Measurements from ENCODE around the gene KCNJ16. TPM values are rescaled to one million over a fixed set of nuclear protein-coding genes. Genes with fewer than 3 reads are reported as not detected.

Gene KCNJ16
- total RNA-seq, 2 experiments from 2014 or later: not detected

DNA sequence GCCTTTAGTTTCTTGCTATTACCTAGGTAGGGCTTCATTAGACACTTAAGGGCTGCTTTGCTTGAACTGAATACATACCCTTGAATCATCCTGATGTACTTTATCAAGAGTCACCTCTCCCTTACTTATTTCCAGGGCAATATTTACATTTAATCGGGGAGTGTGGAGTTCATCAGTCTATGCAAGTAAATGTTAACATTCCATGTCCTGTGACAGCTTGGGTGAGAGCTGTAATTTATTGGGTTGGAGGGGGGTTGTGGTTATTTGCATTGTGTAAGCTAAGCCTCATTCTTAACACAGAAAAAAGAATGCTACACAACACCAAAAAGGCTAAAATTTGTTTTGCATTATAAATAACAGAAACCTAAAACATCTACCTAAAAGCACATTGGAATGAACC lies 16.7 kb downstream of the KCNJ16 start:
- H3K4me3 Mint-ChIP-seq: no peak overlapping the region
- H3K4me1 Mint-ChIP-seq: no peaks in the 10 kb centered on the region
- DNase-seq: no peak
- CTCF ChIA-PET: interaction anchor here (1.1 kb wide), 1 partner anchor 61 kb away, joined by 3 read pairs; no protein-coding TSS in a partner anchor
- no peaks in the 10 kb centered on the region for H3K9me3 Mint-ChIP-seq
- no peak overlapping the region for H3K27ac Mint-ChIP-seq
- H3K27me3 Mint-ChIP-seq: peaks cover 2% of the 10 kb centered on the region
- POLR2A ChIA-PET: no interaction called here
- H3K36me3 Mint-ChIP-seq (ENCODE audit: low read depth): no peaks in the 10 kb centered on the region

DNA sequence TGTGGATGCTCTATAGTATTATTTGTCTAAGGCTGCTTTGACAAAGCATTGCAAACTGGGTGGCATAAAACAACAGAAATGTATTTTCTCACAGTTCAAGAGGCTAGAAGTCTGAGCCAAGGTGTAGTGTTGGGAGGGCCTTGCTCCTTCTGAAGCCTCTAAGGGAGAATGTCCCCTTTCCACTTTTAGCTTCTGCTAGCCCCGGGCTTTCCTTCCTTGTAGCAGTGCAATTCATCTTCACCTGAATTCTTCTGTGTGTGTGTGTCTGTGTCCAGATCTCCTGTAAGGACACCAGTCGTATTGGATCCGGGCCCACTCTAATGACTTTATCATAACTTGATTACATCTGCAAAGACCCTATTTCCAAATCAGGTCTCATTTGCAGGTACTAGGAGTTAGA lies 18.1 kb downstream of the KCNJ16 start:
- Mint-ChIP-seq H3K27ac (no peak overlapping the region), H3K9me3 (no peaks in the 10 kb centered on the region), H3K4me1 (no peaks in the 10 kb centered on the region), H3K4me3 (no peak overlapping the region), H3K27me3 (peaks cover 6% of the 10 kb centered on the region), H3K36me3 (ENCODE audit: low read depth) (no peaks in the 10 kb centered on the region)
- no peak for DNase-seq
- POLR2A ChIA-PET: no interaction called here
- CTCF ChIA-PET: no interaction called here

DNA sequence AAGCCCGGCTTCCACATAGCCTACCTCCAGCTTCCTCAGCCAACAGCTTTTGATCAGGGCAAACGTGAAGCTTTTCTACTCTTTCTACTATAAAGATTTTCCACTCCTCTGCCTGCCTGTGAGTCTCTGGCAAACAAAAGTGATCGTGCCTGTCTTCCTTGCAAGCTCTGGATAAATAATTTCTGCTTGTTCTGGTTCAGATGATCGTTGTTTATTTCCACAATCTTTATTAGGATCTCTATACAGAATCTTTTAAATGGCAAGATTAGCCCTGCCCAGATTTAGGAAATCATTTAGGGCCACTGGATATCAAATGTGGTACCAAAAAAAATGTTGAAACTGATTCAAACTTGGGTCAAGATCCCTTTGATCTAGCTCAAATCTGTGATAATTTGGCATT lies 20.4 kb downstream of the KCNJ16 start:
- ChIA-PET CTCF (no interaction called here), POLR2A (no interaction called here)
- H3K4me1 Mint-ChIP-seq: peaks cover 3% of the 10 kb centered on the region

DNA sequence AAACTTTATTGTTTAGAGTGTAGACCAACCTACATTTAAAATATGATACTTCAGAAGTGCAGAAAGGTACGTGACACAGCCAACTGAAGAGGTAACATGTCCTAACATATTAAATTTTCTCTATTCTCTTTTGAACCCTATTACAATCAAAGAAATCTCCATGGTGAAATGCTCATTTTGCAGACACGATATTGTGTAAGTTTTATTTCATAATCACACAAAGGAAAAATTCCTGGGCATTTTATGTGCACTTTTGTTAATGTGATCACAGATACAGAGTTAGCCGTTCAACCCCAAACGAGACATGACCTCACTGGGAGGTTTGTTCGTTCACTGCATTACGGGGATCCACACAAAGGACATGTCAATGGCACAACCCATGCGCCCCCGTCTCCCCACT lies 21.8 kb downstream of the KCNJ16 start:
- no peaks in the 10 kb centered on the region for H3K36me3 Mint-ChIP-seq (ENCODE audit: low read depth)
- DNase-seq: no peak
- no peak overlapping the region for H3K27ac Mint-ChIP-seq
- CTCF ChIA-PET: no interaction called here
- H3K4me1 Mint-ChIP-seq: peaks cover 3% of the 10 kb centered on the region
- H3K27me3 Mint-ChIP-seq: peaks cover 13% of the 10 kb centered on the region
- no peaks in the 10 kb centered on the region for H3K9me3 Mint-ChIP-seq
- no peak overlapping the region for H3K4me3 Mint-ChIP-seq
- POLR2A ChIA-PET: no interaction called here

More for the DNA sequence above, 20.4 kb downstream of the KCNJ16 start:
- Mint-ChIP-seq H3K27ac (no peak overlapping the region), H3K27me3 (peaks cover 13% of the 10 kb centered on the region), H3K9me3 (no peaks in the 10 kb centered on the region), H3K4me3 (no peak overlapping the region), H3K36me3 (ENCODE audit: low read depth) (no peaks in the 10 kb centered on the region)
- DNase-seq: no peak

DNA sequence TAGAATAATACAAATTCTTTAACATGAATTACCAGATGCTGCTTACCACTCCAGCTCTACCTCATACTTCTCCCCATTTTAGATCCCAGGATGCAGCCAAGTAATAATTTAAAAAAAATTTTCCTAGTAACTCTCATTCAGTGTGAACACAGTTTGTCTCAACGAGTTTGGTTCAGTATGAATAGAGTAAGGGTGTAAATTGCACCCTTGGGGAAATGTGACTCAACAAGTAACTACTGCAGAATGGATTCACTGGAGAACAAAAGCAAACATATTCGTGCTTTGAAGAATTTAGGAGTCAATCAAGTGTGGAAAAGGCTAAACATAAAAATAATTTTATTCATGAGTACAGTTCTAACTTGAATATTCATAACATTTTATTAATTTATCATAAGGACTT lies 23.0 kb downstream of the KCNJ16 start:
- POLR2A ChIA-PET: no interaction called here
- no peaks in the 10 kb centered on the region for H3K9me3 Mint-ChIP-seq

DNA sequence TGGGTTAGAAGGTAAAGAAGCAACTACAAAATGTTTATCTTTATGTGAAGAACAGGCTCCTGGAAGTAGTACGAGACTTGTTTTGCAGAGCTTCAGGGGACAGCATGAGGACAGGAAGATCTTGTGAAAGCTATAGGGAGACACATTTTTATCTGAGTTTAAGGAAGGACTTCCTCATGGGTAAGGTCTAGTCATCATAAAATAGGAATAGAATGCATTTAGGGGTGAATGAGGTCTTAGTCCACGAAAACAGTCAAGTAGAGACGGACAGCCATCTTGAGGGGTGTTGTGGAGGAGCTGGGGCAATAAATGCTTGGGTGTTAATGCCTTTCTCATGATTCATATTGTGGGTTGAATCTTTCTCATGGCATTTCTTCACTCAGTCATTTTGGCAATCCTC lies 24.3 kb downstream of the KCNJ16 start:
- H3K27ac Mint-ChIP-seq: no peak overlapping the region
- peaks cover 3% of the 10 kb centered on the region for H3K4me1 Mint-ChIP-seq
- H3K27me3 Mint-ChIP-seq: peaks cover 11% of the 10 kb centered on the region
- no peaks in the 10 kb centered on the region for H3K9me3 Mint-ChIP-seq
- H3K36me3 Mint-ChIP-seq (ENCODE audit: low read depth): no peaks in the 10 kb centered on the region
- DNase-seq: no peak
- ChIA-PET CTCF (no interaction called here), POLR2A (no interaction called here)
- no peak overlapping the region for H3K4me3 Mint-ChIP-seq

More for the DNA sequence above, 23.0 kb downstream of the KCNJ16 start:
- CTCF ChIA-PET: no interaction called here
- Mint-ChIP-seq H3K36me3 (ENCODE audit: low read depth) (no peaks in the 10 kb centered on the region), H3K27ac (no peak overlapping the region), H3K4me3 (no peak overlapping the region), H3K4me1 (peaks cover 3% of the 10 kb centered on the region), H3K27me3 (peaks cover 13% of the 10 kb centered on the region)
- no peak for DNase-seq

DNA sequence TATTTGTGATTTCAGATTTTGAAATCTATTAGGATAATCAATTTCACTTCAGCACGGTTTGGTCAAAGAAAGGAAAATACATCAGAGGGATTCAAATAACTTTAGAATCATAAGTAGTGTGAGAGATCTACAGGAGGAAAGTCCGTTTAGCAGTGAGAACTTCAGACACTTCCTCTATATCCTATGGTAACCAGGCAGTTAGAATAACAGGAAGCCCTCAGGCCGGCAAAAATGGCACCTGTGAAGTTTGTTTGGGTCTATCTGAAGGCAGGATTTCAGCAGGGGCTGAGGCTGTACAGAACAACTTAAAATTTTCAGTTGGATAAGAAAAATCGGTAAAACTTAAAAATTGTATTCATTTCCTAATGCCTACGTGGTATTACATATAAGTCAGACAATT lies 24.9 kb downstream of the KCNJ16 start:
- DNase-seq: no peak
- no peak overlapping the region for H3K4me3 Mint-ChIP-seq
- H3K4me1 Mint-ChIP-seq: peaks cover 3% of the 10 kb centered on the region
- H3K27me3 Mint-ChIP-seq: peaks cover 11% of the 10 kb centered on the region
- no peaks in the 10 kb centered on the region for H3K9me3 Mint-ChIP-seq
- no peaks in the 10 kb centered on the region for H3K36me3 Mint-ChIP-seq (ENCODE audit: low read depth)
- no peak overlapping the region for H3K27ac Mint-ChIP-seq
- POLR2A ChIA-PET: no interaction called here
- CTCF ChIA-PET: no interaction called here

DNA sequence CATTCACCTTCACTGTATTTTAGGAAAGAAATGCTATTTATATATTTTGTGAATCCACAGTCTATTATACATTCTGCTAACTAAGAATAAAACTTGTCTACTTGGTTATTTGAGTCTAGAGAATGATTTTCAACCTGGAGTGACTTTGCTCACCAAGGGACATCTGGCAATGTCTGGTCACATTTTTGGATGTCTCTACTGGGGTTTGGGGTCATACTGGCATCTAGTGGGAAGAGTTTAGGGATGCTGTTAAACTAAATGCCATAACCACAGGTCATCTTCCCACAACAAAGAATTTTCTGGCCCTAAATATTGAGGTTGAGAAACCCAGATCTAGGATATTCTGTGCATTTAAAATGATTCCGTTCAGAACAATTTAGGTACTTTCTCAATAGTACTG lies 26.0 kb downstream of the KCNJ16 start:
- Mint-ChIP-seq H3K27me3 (peaks cover 11% of the 10 kb centered on the region), H3K9me3 (no peaks in the 10 kb centered on the region)
- CTCF ChIA-PET: no interaction called here

DNA sequence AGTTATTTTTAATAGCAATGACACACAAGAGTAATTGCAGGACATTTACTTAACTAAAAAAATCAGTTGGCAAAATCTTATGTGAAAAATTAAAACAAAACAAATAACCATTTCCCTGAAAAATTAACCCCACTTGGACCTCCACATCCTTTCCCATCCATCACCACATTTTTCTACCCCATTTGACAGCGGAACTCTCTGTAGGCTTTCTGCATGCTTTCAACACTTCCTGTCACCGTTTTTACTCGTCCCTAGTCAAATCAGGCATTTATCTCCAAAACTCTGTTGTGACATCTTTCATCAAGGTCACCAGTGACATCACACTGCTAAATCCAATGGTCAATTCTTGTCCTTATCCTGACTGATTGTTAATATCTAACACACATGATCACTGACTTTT lies 27.5 kb downstream of the KCNJ16 start:
- H3K9me3 Mint-ChIP-seq: no peaks in the 10 kb centered on the region
- ChIA-PET CTCF (no interaction called here), POLR2A (no interaction called here)
- peaks cover 10% of the 10 kb centered on the region for H3K27me3 Mint-ChIP-seq
- H3K4me3 Mint-ChIP-seq: no peak overlapping the region
- peaks cover 4% of the 10 kb centered on the region for H3K4me1 Mint-ChIP-seq
- no peaks in the 10 kb centered on the region for H3K36me3 Mint-ChIP-seq (ENCODE audit: low read depth)
- H3K27ac Mint-ChIP-seq: no peak overlapping the region
- no peak for DNase-seq

More for the DNA sequence above, 26.0 kb downstream of the KCNJ16 start:
- no peak for DNase-seq
- Mint-ChIP-seq H3K36me3 (ENCODE audit: low read depth) (no peaks in the 10 kb centered on the region), H3K4me1 (peaks cover 3% of the 10 kb centered on the region), H3K27ac (no peak overlapping the region), H3K4me3 (no peak overlapping the region)
- POLR2A ChIA-PET: no interaction called here

DNA sequence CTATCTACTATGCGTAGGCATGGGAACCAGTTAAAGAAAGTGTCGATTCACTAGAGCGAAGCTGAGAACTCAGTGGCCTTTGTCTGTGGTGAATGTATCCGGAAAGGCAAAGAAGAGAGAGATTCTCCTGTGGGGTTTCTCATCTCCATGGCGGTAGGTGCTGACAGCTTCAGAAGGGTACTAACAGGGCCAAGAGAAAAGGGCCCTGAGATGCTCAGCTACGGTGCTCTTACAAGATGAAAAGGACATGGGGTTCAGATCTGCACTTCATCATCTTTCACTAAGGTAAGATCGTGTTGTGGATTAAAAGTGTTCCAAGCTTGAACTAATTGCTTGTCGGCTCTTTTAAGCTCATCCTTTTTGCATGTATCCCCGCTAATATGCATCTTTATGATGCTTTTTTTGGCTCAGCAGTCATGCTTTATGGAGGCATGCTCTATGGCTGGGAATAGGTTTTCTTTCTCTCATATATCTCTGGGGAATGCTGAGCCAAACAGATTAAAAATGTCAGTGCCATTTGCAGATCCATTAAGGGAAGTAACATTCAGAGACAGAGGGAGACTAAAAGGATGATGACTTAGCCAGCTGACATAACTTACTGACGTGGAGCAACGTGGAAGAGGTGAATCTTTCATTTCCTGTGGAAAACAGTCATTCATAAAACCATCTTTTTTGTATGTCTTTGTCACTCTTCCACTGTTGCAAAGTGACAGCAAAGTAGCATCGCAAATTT lies 29.9 kb downstream of the KCNJ16 start:
- peaks cover 3% of the 10 kb centered on the region for H3K27me3 Mint-ChIP-seq
- no peak for DNase-seq
- no peak overlapping the region for H3K4me3 Mint-ChIP-seq
- CTCF ChIA-PET: no interaction called here
- peaks cover 1% of the 10 kb centered on the region for H3K4me1 Mint-ChIP-seq
- POLR2A ChIA-PET: no interaction called here
- H3K27ac Mint-ChIP-seq: no peak overlapping the region
- no peaks in the 10 kb centered on the region for H3K36me3 Mint-ChIP-seq (ENCODE audit: low read depth)
- no peaks in the 10 kb centered on the region for H3K9me3 Mint-ChIP-seq

DNA sequence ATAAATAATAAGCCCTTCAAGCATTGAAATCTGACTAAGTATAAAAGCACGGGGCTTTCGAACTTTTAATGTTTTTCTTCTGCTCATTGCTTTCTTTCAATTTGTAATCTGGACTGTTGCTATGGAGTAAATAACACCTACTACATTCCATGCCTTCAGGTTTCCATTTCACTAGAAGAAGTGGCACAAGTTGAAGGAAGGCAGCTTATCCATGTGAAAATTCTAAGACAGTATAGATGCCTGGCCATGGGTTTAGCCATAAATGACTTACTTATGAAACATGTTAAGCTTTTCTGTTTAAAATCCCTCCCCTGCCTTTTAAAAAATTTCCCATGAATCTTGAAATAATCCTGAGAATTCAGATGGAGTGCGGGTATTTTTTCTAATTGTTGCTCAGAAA lies 30.6 kb downstream of the KCNJ16 start:
- H3K4me1 Mint-ChIP-seq: peaks cover 1% of the 10 kb centered on the region
- no peak overlapping the region for H3K4me3 Mint-ChIP-seq
- H3K36me3 Mint-ChIP-seq (ENCODE audit: low read depth): no peaks in the 10 kb centered on the region
- H3K27ac Mint-ChIP-seq: no peak overlapping the region
- H3K27me3 Mint-ChIP-seq: no peaks in the 10 kb centered on the region
- ChIA-PET POLR2A (no interaction called here), CTCF (no interaction called here)
- H3K9me3 Mint-ChIP-seq: no peaks in the 10 kb centered on the region
- no peak for DNase-seq

DNA sequence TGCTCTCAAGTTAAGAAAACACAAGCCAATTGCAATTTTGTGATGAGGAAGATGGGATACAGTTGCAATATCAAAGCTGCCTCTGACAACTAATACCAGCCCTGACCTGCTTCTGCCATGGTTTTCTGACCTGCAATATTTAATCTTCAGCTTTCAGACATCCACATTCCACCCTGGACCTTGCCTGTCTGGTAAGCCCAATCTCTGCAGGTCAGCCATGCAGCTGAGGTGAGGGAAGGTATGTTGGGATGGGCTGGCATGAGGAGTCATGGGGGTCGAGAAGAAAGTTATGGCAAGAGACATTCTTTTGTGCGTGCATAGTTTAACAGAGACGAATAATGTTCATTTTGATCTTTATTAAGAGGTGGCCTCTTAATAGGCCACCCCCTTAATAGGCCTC lies 31.5 kb downstream of the KCNJ16 start:
- no peaks in the 10 kb centered on the region for H3K9me3 Mint-ChIP-seq
- ChIA-PET CTCF (no interaction called here), POLR2A (no interaction called here)
- H3K36me3 Mint-ChIP-seq (ENCODE audit: low read depth): no peaks in the 10 kb centered on the region
- peaks cover 1% of the 10 kb centered on the region for H3K4me1 Mint-ChIP-seq
- no peak overlapping the region for H3K4me3 Mint-ChIP-seq
- no peak overlapping the region for H3K27ac Mint-ChIP-seq
- DNase-seq: no peak
- H3K27me3 Mint-ChIP-seq: no peaks in the 10 kb centered on the region

DNA sequence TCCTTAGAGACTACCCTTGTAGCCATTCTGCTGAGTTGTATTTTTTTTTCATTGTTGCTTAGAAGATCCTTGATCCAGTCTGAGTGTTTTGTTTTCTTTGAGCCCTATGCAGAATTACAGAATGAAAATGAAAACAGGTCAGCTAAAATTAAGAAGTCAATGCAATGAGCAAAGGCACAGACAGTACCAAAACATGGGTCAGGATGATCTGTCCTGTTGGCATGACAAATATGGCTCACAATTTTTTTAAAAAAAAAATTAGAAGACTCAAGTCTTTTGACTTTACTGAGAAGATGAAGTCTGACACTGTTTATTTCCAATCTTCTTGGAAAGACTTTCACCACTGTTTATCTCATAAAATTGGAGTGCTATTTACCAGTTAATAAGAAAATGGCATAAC lies 32.4 kb downstream of the KCNJ16 start:
- no peak overlapping the region for H3K4me3 Mint-ChIP-seq
- CTCF ChIA-PET: interaction anchor here (0.6 kb wide), 1 partner anchor 538 kb away, joined by 3 read pairs; no protein-coding TSS in a partner anchor
- H3K4me1 Mint-ChIP-seq: peaks cover 1% of the 10 kb centered on the region
- H3K9me3 Mint-ChIP-seq: no peaks in the 10 kb centered on the region
- H3K27me3 Mint-ChIP-seq: no peaks in the 10 kb centered on the region
- H3K36me3 Mint-ChIP-seq (ENCODE audit: low read depth): no peaks in the 10 kb centered on the region
- H3K27ac Mint-ChIP-seq: no peak overlapping the region
- POLR2A ChIA-PET: no interaction called here
- DNase-seq: no peak

DNA sequence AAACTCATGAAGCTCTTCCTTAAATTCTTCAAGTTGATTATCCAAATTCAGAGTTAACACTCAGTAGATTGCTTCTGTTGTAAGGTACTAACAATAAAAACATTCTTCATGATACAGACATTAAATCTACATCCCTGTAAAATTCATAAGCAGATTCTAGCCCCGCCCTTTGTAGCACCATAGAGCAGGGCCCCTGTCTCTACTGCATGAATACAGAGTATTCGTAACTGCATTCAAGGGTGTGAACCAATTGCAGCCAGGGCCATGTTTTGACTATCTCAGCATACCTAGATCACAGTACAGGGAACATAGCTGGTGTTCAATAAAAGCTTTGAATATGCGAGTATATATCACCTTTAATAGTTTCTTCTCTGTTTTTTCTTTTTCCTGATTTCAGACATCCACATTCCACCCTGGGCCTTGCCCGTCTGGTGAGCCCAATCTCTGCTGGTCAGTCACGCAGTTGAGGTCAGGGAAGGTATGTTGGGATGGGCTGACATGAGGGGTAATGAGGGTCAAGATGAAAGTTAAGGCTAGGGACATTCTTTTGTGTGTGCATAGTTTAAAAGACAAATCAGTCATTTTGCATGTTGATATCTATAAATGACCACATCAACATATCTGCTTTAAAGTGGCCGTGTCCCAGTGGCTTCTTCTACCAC lies 33.0 kb downstream of the KCNJ16 start:
- Mint-ChIP-seq H3K36me3 (ENCODE audit: low read depth) (no peaks in the 10 kb centered on the region), H3K9me3 (no peaks in the 10 kb centered on the region), H3K27ac (no peak overlapping the region), H3K4me1 (peaks cover 1% of the 10 kb centered on the region), H3K27me3 (no peaks in the 10 kb centered on the region), H3K4me3 (no peak overlapping the region)
- DNase-seq: no peak
- ChIA-PET POLR2A (no interaction called here), CTCF (interaction anchor here (0.6 kb wide), 1 partner anchor 539 kb away, joined by 3 read pairs; no protein-coding TSS in a partner anchor)

Data from activated CD4-positive, alpha-beta T cell treated with anti-CD3 and anti-CD28 coated beads, Interleukin-2, amount 10 ng/mL, durations not matched to agents 7 days and 5 days (primary cell).